IPS-20b (cell line): ENCODE results near the gene SERP2.

ENCODE experiments used
- H3K27ac ChIP-seq: one replicate; pipeline ENCODE4 v1.5.1; 2013; ENCODE audit warnings: low read length
- H3K27me3 ChIP-seq: 2 replicates; pipeline ENCODE4 v1.6.1; 2013; ENCODE audit warnings: mild to moderate bottlenecking, low read length, inconsistent platforms; ENCODE audit not compliant: insufficient read depth
- H3K36me3 ChIP-seq: 2 replicates; pipeline ENCODE4 v1.6.1; 2013; ENCODE audit warnings: low read depth, mild to moderate bottlenecking, inconsistent platforms, low read length, moderate library complexity; ENCODE audit not compliant: insufficient read depth
- H3K4me1 ChIP-seq: 2 replicates; pipeline ENCODE4 v1.6.1; 2013; ENCODE audit warnings: mild to moderate bottlenecking, control low read depth, inconsistent platforms, low read length, moderate library complexity; ENCODE audit not compliant: insufficient read depth
- H3K4me3 ChIP-seq: 2 replicates; pipeline ENCODE4 v1.5.1; 2013; ENCODE audit warnings: mild to moderate bottlenecking, low read length, inconsistent platforms
- H3K9ac ChIP-seq: 2 replicates; pipeline ENCODE4 v1.6.1; 2013; ENCODE audit warnings: low read depth, mild to moderate bottlenecking, inconsistent platforms, low read length, moderate library complexity
- H3K9me3 ChIP-seq: 2 replicates; pipeline ENCODE4 v1.6.1; 2013; ENCODE audit warnings: mild to moderate bottlenecking, low read depth, low read length, inconsistent platforms; ENCODE audit not compliant: insufficient read depth

Gene SERP2

GRCh38 chr13:44404261-44405132 lies 30.9 kb downstream of the SERP2 start:
- Histone ChIP-seq H3K36me3 (no peaks in the 10 kb centered on the region), H3K27me3 (peaks cover 9% of the 10 kb centered on the region; the same call in 1 of the 2 replicates), H3K4me3 (peak overlapping the region; percentile 51), H3K9ac (peak overlapping the region; percentile 58), H3K27ac (peak overlapping the region; percentile 10), H3K4me1 (peaks cover 51% of the 10 kb centered on the region), H3K9me3 (no peaks in the 10 kb centered on the region)

- Histone ChIP-seq H3K27me3 (peaks cover 9% of the 10 kb centered on the region; the same call in 1 of the 2 replicates), H3K4me3 (no peak overlapping the region), H3K36me3 (no peaks in the 10 kb centered on the region), H3K27ac (no peak overlapping the region), H3K9me3 (no peaks in the 10 kb centered on the region), H3K9ac (no peak overlapping the region), H3K4me1 (peaks cover 51% of the 10 kb centered on the region)
Measured at GRCh38 chr13:44406617-44407016, 33.0 kb downstream of the SERP2 start.

- peaks cover 9% of the 10 kb centered on the region; the same call in 1 of the 2 replicates for H3K27me3 ChIP-seq
- peaks cover 51% of the 10 kb centered on the region for H3K4me1 ChIP-seq
- H3K9ac ChIP-seq: no peak overlapping the region
- H3K9me3 ChIP-seq: no peaks in the 10 kb centered on the region
- no peak overlapping the region for H3K4me3 ChIP-seq
- no peaks in the 10 kb centered on the region for H3K36me3 ChIP-seq
- no peak overlapping the region for H3K27ac ChIP-seq
Measured at GRCh38 chr13:44407379-44407778, 33.8 kb downstream of the SERP2 start.

- H3K9me3 ChIP-seq: no peaks in the 10 kb centered on the region
- H3K27me3 ChIP-seq: peaks cover 9% of the 10 kb centered on the region; the same call in 1 of the 2 replicates
- H3K4me1 ChIP-seq: peaks cover 46% of the 10 kb centered on the region
- H3K27ac ChIP-seq: no peak overlapping the region
- no peaks in the 10 kb centered on the region for H3K36me3 ChIP-seq
- H3K9ac ChIP-seq: no peak overlapping the region
- H3K4me3 ChIP-seq: no peak overlapping the region
Measured at GRCh38 chr13:44407891-44408290, 34.3 kb downstream of the SERP2 start.

- no peak overlapping the region for H3K9ac ChIP-seq
- no peak overlapping the region for H3K27ac ChIP-seq
- no peaks in the 10 kb centered on the region for H3K9me3 ChIP-seq
- H3K27me3 ChIP-seq: peaks cover 9% of the 10 kb centered on the region; the same call in 1 of the 2 replicates
- peaks cover 29% of the 10 kb centered on the region; the same call in 1 of the 2 replicates for H3K4me1 ChIP-seq
- H3K4me3 ChIP-seq: no peak overlapping the region
- no peaks in the 10 kb centered on the region for H3K36me3 ChIP-seq
Measured at GRCh38 chr13:44409595-44409994, 36.0 kb downstream of the SERP2 start.

GRCh38 chr13:44410328-44410859 lies 36.8 kb downstream of the SERP2 start:
- Histone ChIP-seq H3K27me3 (peaks cover 8% of the 10 kb centered on the region; the same call in 1 of the 2 replicates), H3K4me1 (peaks cover 21% of the 10 kb centered on the region; the same call in 1 of the 2 replicates), H3K36me3 (no peaks in the 10 kb centered on the region), H3K9me3 (no peaks in the 10 kb centered on the region), H3K27ac (no peak overlapping the region), H3K9ac (no peak overlapping the region), H3K4me3 (no peak overlapping the region)

- Histone ChIP-seq H3K27ac (no peak overlapping the region), H3K9me3 (no peaks in the 10 kb centered on the region), H3K36me3 (no peaks in the 10 kb centered on the region), H3K27me3 (no peaks in the 10 kb centered on the region), H3K4me3 (no peak overlapping the region), H3K4me1 (peaks cover 18% of the 10 kb centered on the region), H3K9ac (no peak overlapping the region)
Measured at GRCh38 chr13:44411841-44412240, 38.2 kb downstream of the SERP2 start.

- Histone ChIP-seq H3K9me3 (no peaks in the 10 kb centered on the region), H3K4me3 (no peak overlapping the region), H3K36me3 (no peaks in the 10 kb centered on the region), H3K9ac (no peak overlapping the region; the same call in 1 of the 2 replicates), H3K27me3 (no peaks in the 10 kb centered on the region), H3K27ac (no peak overlapping the region), H3K4me1 (peaks cover 15% of the 10 kb centered on the region)
Measured at GRCh38 chr13:44412346-44412935, 38.8 kb downstream of the SERP2 start.

GRCh38 chr13:44413095-44413494 lies 39.5 kb downstream of the SERP2 start:
- Histone ChIP-seq H3K4me3 (no peak overlapping the region), H3K27ac (no peak overlapping the region), H3K9me3 (no peaks in the 10 kb centered on the region), H3K9ac (no peak overlapping the region), H3K4me1 (peaks cover 15% of the 10 kb centered on the region), H3K36me3 (no peaks in the 10 kb centered on the region), H3K27me3 (no peaks in the 10 kb centered on the region)

GRCh38 chr13:44414716-44415115 lies 41.1 kb downstream of the SERP2 start:
- no peaks in the 10 kb centered on the region for H3K36me3 ChIP-seq
- H3K4me3 ChIP-seq: no peak overlapping the region
- H3K27me3 ChIP-seq: no peaks in the 10 kb centered on the region
- H3K9me3 ChIP-seq: no peaks in the 10 kb centered on the region
- H3K4me1 ChIP-seq: peaks cover 17% of the 10 kb centered on the region
- H3K9ac ChIP-seq: no peak overlapping the region
- no peak overlapping the region for H3K27ac ChIP-seq

GRCh38 chr13:44415815-44416214 lies 42.2 kb downstream of the SERP2 start:
- Histone ChIP-seq H3K9me3 (no peaks in the 10 kb centered on the region), H3K27ac (no peak overlapping the region), H3K4me3 (no peak overlapping the region), H3K4me1 (peaks cover 22% of the 10 kb centered on the region), H3K36me3 (no peaks in the 10 kb centered on the region), H3K27me3 (no peaks in the 10 kb centered on the region), H3K9ac (no peak overlapping the region)
